GM18498 (cell line): ENCODE measurements around the gene LYPD8.
"Not testable (repeated sequence)": the region's sequence is repeated elsewhere in the genome, so short reads cannot be mapped to it uniquely, and the experiment has no call there.

Source experiments
- ATAC-seq: cut with Tn5 transposase; IDR thresholded peaks from one replicate; pipeline ENCODE4 v1.9.1; 2021; ENCODE audit warnings: mild to moderate bottlenecking, moderate library complexity; ENCODE audit not compliant: unreplicated experiment

Gene LYPD8

GRCh38 chr1:248755517-248755916 lies at the start of gene LYPD8:
Gene LYPD8 (minus strand): TSS chr1:248755759. CDS start chr1:248751081, 4,678 bp downstream.
- ATAC-seq = no peak

DNA sequence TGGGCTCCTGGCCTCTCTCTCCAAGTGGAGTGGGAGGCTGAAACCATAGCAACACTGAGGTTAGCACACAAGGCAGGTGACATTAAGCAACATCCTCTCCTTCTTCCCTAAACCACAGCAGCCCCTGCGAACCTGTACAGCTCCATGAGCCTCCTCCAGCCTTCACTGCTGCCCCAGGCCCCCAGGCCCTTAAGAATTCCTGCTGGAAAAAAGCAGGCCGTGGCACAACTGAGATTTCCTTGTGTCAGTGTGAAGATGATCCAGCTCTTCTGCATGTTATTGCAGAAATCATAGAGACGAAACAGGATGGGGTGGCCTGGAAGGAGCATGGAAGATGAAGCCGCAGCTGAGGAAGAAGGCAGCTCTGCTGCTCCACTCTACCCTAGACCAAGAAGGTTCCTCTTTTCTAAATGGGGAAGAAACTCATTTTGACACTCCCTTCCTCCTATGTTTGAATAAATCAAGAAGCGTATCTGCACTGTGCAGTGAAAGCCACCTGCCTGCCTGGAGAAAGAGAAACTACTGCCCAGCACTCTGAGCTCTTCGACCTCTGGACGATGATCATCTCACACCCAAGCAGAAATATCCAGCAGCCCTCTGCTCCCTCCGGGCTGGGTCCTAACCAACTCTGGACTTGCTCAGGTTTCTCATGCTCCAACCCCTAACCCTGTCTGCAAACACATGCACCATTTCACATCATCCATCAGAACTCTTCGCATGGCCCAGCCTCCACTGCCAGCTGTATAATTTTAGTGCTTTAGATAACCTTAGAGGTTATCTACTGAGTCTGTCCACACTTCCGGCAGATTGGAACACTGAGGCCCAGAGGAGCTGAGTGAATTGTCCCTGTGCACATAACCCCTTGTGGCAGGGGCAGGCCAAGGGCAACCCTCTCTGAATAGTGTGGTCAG lies 49.5 kb upstream of the LYPD8 start:
- peak; percentile 85 for ATAC-seq

DNA sequence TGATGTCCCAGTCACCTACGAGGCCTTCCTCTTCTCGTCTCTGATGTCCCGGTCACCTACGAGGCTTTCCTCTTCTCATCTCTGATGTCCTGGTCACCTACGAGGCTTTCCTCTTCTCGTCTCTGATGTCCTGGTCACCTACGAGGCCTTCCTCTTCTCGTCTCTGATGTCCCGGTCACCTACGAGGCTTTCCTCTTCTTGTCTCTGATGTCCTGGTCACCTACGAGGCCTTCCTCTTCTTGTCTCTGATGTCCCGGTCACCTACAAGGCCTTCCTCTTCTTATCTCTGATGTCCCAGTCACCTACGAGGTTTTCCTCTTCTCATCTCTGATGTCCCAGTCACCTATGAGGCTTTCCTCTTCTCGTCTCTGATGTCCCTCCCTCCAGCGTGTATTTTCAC lies 47.9 kb upstream of the LYPD8 start:
- not testable (repeated sequence) for ATAC-seq

DNA sequence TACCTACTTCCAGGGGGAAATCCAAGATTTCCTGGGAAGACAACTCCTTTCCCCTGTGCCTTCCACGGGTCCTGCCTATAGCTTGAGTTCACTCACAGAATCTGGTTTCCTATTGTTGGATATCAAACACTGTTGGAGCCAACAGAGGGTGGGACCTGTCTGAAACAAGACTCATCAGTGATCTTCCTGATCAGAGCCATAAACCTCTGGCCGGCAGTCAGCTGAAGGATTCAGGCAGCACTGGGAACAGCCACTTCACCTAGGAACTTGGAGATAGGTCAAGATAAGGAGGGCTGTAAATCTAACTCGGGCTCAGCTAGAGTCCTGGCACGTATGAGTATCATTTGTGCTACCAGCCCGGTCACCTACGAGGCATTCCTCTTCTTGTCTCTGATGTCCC lies 46.9 kb upstream of the LYPD8 start:
- no peak for ATAC-seq

- no peak for ATAC-seq
These were observed 44.9 kb upstream of the LYPD8 start for GRCh38 chr1:248800459-248800858.

GRCh38 chr1:248798791-248799190 lies 43.2 kb upstream of the LYPD8 start:
- ATAC-seq = no peak

GRCh38 chr1:248794663-248795062 lies 39.1 kb upstream of the LYPD8 start:
- ATAC-seq = not testable (repeated sequence)

DNA sequence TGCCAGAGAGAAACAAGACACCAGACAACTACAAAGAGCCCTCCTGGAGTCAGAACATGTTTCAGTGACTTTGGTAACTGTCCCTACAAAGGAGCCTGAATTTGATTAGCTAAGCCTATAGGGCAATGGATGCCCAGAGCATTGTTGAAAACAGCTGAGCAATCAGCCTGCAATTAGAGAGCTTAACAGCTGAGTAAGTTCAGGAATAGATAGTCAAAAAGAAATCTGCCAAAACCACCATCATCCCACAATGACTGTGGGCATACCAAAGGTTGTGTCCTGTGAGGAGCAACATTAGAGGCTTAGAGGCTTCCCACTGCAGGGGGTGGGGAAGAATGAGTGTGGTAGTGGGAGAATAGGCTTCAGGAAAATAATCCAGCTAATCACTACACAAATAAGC lies 38.0 kb upstream of the LYPD8 start:
- ATAC-seq = peak; percentile 83

DNA sequence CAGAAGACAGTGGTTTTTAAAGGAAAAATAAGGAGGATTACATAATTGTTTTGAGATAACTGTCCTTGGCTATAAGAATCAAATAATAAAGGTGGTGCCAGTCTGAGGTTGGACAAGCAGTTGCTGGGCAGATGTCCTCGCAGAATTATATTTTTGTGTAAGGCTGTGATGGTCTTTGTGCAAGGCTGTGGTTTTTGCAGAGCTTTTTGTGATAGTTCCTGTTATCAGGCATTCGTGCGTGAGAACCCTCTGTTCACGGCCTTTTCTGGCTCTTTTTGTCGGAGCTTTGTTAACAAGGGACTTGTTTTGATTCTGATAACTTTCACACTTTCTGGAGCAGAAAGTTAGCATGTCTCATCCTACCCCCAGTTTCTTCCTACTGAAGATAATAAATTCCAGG lies 36.8 kb upstream of the LYPD8 start:
- ATAC-seq = peak; percentile 56

DNA sequence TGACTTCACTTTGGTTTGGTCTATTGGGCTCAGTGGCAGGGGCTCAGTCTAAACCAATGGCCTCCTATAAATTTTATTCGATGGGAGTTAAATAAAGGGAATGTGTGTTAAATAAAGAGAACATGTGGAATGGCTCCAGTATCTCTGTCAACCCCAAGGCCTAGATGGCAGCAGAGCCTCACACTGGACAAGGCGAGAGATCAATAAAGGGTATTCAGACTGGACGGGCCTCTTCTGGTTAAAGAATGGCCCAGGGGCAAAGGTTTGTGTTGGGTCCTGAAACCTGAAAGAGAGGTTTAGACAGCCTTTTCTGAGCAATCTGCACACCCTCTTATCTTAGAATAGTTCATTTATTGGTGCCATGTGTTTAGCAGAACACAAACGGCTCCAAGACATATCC lies 35.5 kb upstream of the LYPD8 start:
- no peak for ATAC-seq

DNA sequence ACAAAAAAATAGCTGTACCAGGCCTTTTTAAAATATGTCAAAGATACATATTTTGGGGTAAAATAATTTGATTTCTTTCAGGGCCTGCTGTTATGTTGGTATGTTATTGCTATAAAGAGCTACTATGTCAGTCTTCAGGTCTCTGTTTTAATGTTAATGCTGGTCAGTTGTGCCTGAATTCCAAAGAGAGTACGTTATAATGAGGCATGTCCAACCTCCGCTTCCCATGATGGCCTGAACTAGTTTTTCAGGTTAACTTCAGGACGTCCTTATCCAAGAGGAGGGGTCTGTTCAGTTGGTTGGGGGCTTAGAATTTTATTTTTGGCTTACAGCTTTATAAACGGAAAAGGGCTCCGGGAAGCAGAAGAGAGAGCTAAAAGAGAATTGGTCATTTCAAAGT lies 34.9 kb upstream of the LYPD8 start:
- ATAC-seq = no peak

DNA sequence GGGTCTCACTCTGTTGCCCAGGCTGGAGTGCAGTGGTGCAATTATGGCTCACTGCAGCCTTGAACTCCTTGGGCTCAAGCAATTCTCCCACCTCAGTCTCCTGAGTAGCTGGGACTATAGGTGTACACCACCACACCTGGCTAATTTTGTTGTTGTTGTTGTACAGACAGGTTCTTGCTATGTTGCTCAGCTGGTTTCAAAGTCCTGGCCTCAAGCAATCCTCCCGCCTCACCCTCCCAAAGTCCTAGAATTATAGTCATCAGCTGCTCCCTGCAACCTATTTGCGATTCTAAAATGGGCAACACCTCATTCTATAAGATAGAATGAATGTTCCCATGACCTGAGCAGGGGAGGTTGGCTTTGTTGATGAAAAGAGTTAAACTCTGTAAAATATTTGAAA lies 33.8 kb upstream of the LYPD8 start:
- ATAC-seq = not testable (repeated sequence)

GRCh38 chr1:248788327-248788726 lies 32.8 kb upstream of the LYPD8 start:
- no peak for ATAC-seq

DNA sequence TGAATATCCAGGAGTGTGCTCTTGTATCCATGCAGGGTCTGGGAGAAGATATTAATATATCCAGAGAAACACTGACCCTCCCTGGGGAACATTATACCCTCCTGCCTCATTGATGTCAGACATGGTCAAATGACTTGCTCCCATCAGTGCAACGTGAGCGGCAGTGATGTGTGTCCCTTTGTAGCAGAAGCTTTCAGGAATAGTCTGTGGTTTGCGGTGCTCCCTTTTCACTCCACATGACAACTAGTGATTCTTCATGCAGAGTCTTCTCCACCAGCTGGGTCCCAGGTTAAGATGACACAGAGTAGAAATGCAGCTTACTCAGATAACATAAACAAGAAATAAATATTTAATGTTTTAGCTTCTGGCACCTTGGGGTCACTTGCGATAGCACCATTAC lies 31.9 kb upstream of the LYPD8 start:
- ATAC-seq = no peak

- peak; percentile 84 for ATAC-seq
These were observed 30.6 kb upstream of the LYPD8 start for GRCh38 chr1:248786156-248786555.

DNA sequence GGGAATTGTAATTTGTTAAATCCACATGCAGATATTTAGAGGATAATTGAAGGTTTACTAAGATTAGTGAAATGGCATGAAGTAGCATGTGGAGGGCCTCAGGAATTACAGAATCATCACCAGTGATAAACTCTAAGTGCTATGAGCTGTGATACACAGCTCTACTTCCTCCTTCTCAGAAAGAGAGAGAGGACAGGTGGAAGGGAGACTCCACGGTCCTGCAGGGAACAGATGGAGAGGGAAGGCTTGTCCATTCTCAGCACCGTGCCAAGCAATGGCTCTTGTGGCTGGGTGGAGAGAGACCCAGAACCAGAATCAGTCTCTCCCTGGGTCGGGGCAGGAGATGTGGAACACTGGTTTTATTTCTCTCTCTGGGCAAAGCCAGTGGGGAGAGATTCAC lies 27.8 kb upstream of the LYPD8 start:
- ATAC-seq = no peak

DNA sequence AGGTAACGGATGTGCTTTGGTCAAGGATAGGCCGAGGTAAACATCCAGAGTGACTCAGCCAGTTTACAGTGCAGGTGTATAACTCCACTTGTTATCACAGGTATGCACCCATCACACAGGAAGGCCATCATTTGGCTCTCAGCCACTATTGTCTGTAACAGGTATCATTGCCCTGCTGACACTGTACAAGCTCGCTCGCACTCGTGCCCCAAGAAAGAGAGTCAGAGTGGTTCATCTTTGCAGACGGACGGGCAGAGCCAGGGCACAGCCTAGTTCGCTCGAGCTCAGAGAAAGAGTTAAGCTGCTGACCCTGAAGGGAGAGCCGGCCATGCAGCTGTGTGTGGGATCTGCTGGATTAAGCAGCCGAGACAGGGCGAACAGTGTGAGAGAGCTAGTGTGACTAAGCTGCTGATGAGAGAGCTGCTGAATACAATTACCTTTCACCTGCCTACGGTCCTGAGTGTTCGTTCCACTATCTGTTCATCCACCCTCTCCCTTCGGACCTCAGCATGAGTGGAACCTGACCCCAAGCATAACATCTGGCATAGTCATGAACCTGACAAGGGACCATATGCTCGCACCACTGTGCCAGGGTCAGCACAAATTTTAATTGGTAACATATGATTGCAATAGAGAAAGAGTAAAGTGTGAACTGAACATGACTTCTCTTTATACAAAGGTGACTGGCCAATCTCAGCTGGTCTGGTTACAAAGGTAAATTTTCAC lies 27.0 kb upstream of the LYPD8 start:
- ATAC-seq = no peak

- ATAC-seq = no peak
These were observed 23.8 kb upstream of the LYPD8 start for GRCh38 chr1:248779350-248779749.

DNA sequence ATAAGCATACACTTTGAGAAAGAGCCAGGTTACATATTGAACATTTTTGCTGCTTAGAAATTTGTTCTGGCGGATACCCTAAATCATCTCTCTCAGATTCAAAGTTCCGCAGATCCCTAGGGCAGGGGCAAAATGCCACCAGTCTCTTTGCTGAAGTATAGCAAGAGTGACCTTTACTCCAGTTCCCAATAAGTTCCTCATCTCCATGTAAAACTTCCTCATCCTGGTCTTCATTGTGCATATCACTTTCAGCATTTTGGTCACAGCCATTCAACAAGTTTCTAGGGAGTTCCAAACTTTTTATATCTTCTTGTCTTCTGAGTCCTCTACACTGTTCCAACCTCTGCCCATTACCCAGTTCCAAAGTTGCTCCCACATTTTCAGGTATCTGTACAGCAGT lies 23.3 kb upstream of the LYPD8 start:
- no peak for ATAC-seq

- ATAC-seq = no peak
These were observed 21.4 kb upstream of the LYPD8 start for GRCh38 chr1:248776991-248777390.

DNA sequence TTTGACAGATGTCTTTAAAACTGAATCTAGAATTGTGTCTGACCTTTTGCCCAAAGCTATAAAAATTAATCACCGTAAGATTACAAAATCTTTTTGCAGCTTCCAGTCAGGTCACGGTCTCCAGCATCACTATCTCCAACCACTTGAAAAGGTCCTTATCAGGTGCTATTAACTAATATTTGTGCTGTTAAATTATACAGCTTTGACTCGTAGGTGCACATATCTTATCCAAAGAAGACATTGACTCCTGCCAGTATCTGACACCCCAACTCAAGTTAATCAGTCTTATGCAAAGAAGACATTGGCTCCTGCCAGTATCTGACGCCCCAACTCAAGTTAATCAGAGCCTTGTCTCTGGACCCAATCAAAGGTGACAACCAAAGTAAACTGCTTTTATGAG lies 19.9 kb upstream of the LYPD8 start:
- ATAC-seq = no peak

DNA sequence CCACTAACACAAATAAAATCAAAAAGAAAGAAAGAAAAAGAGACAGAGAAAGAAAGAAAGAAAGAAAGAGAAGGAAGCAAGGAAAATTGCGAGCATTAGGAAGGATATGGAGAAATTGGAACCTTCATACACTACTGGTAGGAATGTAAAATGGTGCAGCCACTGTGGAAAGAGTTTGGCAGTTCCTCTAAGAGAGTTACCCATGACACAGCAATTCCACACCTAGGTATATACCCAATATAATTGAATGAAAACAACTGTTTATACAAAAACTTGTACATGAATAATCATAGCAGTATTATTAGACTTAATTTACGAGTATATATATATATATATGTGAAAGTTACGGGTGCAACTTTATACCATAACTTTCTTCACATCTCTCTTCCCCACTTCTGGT lies 4.1 kb upstream of the LYPD8 start:
- no peak for ATAC-seq
